GM23338 (cell line): ENCODE measurements around the gene TLCD3B.

ENCODE experiments used
- POLR2AphosphoS5 ChIP-seq: IDR thresholded peaks from 2 replicates; pipeline ENCODE4 v1.6.1; 2016; ENCODE audit warnings: antibody characterized with exemption, low read depth
- TF ChIP-seq, protein P1 (sequence below), 2 experiments: fragments of 200-600 bp in 1 of 2; sonication (generic) in 1 of 2; conservative IDR thresholded peaks; 2 replicates each; pipeline versions ENCODE4 v1.5.1 to v1.6.1; 2016 to 2017; ENCODE audit warnings: antibody characterized with exemption in 2 of 2, low read depth in 2 of 2, mild to moderate bottlenecking in 2 of 2, moderate library complexity in 1 of 2

DNA sequence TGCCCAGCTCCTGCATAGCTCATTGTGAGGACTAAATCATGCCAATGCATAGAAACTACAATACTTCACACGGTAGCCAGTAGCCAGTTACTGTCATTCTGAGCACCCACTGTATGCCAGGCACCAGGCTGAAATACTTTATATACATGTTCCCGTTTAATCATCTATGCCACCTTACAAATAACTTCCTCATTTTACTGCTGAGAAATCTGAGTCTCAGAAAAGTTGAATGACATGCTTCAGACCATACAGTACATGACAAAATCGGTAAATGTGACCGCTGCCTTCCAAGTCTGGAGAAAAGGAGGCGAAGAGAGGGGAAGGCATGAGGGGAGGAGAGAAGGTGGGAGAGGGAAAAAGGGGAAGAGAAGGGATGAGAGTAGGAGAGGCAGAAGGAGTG lies 9.2 kb upstream of the TLCD3B start:
- TF ChIP-seq, protein P1, sequence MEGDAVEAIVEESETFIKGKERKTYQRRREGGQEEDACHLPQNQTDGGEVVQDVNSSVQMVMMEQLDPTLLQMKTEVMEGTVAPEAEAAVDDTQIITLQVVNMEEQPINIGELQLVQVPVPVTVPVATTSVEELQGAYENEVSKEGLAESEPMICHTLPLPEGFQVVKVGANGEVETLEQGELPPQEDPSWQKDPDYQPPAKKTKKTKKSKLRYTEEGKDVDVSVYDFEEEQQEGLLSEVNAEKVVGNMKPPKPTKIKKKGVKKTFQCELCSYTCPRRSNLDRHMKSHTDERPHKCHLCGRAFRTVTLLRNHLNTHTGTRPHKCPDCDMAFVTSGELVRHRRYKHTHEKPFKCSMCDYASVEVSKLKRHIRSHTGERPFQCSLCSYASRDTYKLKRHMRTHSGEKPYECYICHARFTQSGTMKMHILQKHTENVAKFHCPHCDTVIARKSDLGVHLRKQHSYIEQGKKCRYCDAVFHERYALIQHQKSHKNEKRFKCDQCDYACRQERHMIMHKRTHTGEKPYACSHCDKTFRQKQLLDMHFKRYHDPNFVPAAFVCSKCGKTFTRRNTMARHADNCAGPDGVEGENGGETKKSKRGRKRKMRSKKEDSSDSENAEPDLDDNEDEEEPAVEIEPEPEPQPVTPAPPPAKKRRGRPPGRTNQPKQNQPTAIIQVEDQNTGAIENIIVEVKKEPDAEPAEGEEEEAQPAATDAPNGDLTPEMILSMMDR (conservative IDR thresholded peaks at IDR 0.05; ENCODE audit: low read depth in 2 of 2), result no peak
- no peak for TF ChIP-seq POLR2AphosphoS5
